NCI-H345 treated with DMSO at 0.1 percent for 48 hours (cell line): ENCODE data around the gene NEMP2.

Experiments
- DNase-seq: peaks from one replicate; lab custom pipeline; 2025; ENCODE audit not compliant: unreplicated experiment; lab: John Stamatoyannopoulos, UW

The NEMP2 gene

GRCh38 chr2:190460487-190460886 lies 74.0 kb downstream of the NEMP2 start:
- DNase-seq, result no peak

DNA sequence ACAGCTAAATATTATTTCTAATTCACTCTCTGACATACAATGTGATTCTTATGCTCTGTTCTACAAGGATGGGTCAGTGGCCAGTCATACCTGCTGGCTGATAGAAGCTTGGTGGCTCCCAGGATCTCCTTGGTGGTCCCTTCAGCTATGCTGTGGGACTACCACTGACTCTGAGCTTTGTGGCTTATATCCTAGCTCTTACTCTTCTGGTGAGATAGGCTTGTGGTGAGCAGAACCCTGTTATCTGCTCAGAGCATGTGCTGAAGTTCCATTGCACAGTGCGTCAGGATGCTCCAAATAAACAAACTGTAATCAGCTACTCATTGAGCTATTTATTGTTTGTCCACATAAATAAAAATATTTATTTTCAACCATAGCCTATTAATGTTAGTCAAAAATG lies 74.6 kb downstream of the NEMP2 start:
- DNase-seq, result no peak

DNA sequence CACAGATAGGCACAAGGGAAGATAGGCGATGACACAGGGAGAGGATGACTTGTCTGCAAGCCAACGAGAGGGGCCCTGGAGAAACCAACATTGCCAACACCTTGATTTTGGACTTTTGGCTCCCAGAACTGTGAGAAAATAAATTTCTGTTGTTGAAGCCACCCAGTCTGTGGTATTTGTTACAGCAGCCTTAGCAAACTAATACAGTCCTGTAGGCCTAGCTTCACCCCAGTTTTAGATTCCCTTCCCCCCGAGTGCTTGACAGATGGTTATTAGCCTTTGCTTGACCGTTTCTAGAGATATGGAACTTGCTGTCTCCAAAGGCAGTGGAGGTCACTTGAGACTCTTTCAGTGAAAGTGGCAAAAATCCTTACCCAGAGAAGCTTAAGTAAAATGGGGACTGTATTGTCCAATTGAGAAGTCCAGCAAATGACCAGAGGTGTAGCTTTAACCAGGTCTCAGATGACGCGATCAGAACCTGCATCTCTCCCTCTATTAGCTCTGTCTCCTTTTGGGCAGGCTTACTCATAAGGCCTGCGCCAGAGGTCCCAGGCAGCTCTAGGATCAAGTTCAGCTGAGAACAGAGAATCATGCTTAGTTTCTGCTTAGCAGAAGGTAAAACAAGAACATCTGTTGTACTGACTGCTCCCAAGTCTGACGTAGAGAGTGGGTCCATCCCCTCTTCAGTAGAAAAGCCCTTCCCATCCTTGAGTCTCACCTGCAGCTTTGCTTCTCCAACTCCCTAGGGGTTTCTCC lies 76.0 kb downstream of the NEMP2 start:
- DNase-seq, result no peak

GRCh38 chr2:190457256-190457655 lies 77.3 kb downstream of the NEMP2 start:
- DNase-seq, result no peak

DNA sequence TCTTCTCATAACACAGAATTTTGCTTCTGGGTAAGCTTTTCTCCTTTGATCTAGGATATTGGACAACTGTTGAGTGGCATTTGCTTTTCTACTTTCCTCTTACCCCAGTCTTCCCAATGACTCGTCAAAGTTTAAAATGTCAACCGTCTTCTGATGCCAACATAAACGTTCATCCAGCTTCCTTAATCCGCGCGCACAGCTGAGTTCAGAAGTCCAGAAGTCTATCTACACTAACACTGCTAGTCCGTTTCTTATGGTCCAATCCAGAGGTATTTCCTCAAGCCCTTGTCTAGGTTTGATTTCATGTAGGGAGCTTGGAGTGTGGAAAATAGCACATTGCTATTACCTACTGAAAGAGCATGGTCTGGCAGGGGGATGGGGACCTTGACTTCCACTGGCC lies 77.7 kb downstream of the NEMP2 start:
- no peak for DNase-seq

DNA sequence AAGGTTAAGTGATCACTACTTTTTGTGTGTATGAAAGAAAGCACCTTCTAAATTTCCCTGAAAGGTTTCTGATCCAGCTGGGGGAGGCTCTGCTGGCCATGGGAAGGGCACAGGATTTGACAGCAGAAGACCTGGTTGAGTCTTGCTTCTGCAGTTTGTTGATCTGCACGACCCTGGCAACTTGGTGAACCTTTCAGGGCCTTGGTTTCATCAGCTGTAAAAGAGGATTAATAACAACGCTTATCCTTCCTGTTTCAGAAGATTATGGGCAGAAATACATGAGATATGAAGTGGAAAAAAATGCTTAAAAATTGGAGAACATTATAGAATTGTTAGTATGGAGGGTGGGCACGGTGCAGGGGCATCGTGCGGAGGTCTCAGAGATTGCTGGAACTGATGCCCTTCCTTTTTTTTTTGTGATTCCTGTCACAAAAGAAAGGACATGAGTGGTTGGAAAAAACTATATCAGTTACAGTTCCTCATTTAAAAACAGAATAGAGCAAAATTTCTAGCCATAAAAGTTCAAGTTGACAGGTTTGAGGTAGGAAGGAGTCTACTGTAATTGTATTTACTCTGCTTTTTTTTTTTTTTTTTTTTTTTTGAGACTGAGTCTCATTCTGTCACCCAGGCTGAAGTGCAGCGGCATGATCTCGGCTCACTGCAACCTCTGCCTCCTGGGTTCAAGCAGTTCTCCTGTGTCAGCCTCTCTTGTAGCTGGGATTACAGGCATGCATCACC lies 79.0 kb downstream of the NEMP2 start:
- no peak for DNase-seq

GRCh38 chr2:190454795-190455194 lies 79.7 kb downstream of the NEMP2 start:
- no peak for DNase-seq
